ENCODE measurements around the gene COQ5.
"Not testable (repeated sequence)": the region's sequence is repeated elsewhere in the genome, so short reads cannot be mapped to it uniquely, and the experiment has no call there.

COQ5 gene

DNA sequence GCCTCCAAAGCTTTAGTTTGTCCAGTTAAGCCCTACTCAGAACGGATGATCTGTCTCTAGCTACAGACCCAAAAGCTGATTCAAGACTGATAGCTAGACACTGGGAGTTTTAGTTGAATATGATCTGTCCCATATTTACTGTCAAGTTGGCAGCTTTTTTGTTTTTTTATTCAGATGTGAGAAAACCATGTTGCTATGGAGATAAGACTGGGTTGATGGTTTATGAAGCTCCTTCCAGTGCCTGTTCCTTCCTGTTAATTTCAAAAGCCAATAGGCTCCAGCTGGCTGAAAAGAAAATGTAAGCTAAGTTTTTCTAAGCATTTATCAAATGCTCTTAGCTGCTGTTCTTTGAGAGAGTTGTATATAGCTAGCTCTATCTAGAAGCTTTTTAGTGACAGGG, 28.4 kb downstream of the COQ5 start:
- Mint-ChIP-seq H3K9me3 (no peaks in the 10 kb centered on the region), H3K36me3 (peaks cover 18% of the 10 kb centered on the region), H3K27ac (no peak overlapping the region), H3K4me1 (peaks cover 15% of the 10 kb centered on the region), H3K27me3 (no peaks in the 10 kb centered on the region), H3K4me3 (no peak overlapping the region)
- DNase-seq (ENCODE audit: low spot score in 2 of 2) (no peak), ATAC-seq (ENCODE audit: low read depth) (no peak)

DNA sequence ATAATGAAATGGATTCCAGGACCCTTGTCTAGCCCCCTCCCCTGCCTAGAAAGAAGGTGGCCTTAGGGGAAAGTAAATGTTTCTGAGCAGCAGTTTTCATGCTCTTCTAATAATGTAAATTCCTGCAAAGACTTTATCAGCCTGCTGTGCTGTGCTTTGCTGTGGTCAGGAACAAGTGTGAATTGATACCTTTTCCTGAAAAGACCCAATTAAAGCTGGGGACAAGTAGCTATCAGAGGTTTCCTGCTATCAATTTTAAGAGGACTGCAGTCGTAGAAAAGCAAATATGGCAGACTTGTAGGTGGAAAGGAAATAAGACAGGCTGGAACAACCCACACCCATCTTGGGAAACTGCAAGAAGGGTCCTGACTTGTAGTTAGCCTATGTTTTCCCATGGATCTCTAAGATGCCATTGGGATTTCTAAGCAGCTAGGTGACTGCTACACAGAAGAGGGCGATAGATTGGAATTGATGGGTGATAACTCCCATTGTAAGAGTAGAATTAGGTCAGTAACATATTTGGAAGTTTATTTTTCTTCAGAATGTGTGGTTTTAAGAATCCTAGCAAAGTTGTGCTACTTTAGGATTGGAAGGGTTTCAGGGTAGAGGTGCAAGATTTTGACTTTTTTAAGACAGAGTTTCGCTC, 30.0 kb downstream of the COQ5 start:
- Mint-ChIP-seq H3K27me3 (no peaks in the 10 kb centered on the region), H3K4me1 (peaks cover 21% of the 10 kb centered on the region), H3K36me3 (peaks cover 15% of the 10 kb centered on the region), H3K9me3 (no peaks in the 10 kb centered on the region), H3K4me3 (no peak overlapping the region), H3K27ac (no peak overlapping the region)
- ATAC-seq (ENCODE audit: low read depth), result no peak
- DNase-seq (ENCODE audit: low spot score in 2 of 2), result no peak

DNA sequence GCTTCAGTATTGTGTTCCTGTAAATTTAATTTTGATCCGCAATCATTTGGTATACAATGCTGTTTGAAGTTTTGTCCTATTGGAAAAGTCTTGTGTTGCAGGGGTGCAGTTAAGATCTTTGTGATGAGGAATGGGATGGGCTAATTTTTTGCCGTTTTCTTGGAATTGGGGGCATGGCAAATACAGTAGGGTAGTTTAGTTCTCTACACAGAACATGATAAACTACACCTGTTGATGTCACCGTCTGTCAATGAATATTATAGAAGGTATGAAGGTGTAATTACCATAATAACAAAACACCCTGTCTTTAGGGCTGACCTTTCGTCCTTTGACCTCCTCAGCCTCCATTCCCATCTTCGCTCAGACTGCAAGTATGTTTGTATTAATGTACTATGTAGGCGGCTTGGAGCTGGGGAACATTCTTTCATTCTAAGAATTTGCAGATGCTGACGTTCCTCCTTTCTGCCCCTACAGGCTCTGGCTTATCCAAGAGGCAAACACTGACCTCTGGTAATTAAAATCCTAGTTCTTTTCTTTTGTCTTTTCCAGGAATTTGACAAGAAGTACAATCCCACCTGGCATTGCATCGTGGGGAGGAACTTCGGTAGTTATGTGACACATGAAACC, 31.3 kb downstream of the COQ5 start:
- no peak for ATAC-seq (ENCODE audit: low read depth)
- Mint-ChIP-seq H3K4me3 (peak overlapping the region; percentile 93), H3K27ac (peak overlapping the region; percentile 88), H3K36me3 (peaks cover 6% of the 10 kb centered on the region), H3K4me1 (peaks cover 21% of the 10 kb centered on the region), H3K9me3 (no peaks in the 10 kb centered on the region), H3K27me3 (no peaks in the 10 kb centered on the region)
- no peak for DNase-seq (ENCODE audit: low spot score in 2 of 2)

DNA sequence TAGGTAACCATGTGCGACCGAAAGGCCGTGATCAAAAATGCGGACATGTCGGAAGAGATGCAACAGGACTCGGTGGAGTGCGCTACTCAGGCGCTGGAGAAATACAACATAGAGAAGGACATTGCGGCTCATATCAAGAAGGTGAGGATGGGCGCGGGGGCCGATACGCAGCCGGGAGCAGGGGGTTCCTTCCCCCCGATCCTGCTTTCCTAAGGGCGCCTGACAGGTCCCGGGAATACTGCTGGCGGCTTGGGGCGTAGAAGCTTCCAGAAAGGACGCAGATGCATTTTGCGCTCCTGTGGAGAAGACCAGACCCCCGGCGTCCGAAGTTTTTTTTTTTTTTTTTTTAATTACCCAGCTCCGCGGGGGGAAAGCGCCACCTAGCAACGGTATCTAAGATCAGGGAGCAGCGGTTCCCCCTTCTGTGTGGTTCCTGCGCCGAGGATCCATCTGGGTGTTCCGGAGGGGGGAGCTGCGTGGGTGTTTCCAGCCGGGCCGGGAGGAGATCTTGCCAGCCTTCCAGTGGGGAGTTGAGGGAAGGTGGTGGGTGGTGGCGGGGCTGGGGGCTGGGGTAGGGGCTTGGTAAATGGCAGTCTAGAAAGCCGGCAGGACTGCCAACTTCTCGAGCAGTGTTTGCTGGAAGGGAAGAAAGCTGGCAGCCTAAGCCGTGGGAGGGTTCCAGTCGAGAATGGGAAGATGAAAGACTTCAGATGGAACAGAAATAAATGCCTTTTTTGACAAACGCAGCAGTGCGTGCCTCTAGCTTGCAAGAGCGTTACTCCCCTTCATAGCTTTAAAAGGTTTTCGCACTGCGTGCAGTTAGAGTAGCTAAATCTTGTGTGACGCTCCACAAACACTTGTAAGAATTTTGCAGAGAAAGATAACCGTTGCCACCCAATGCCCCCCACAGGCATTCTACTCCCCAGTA, 32.3 kb downstream of the COQ5 start:
- H3K9me3 Mint-ChIP-seq, result no peaks in the 10 kb centered on the region
- peak overlapping the region; percentile 93 for H3K4me3 Mint-ChIP-seq
- peaks cover 21% of the 10 kb centered on the region for H3K4me1 Mint-ChIP-seq
- H3K36me3 Mint-ChIP-seq, result peaks cover 4% of the 10 kb centered on the region
- ATAC-seq (ENCODE audit: low read depth) (peak; percentile 26), DNase-seq (ENCODE audit: low spot score in 2 of 2) (peak in 1 of 2 donors; percentile 44)
- H3K27me3 Mint-ChIP-seq, result no peaks in the 10 kb centered on the region
- H3K27ac Mint-ChIP-seq, result peak overlapping the region; percentile 88

DNA sequence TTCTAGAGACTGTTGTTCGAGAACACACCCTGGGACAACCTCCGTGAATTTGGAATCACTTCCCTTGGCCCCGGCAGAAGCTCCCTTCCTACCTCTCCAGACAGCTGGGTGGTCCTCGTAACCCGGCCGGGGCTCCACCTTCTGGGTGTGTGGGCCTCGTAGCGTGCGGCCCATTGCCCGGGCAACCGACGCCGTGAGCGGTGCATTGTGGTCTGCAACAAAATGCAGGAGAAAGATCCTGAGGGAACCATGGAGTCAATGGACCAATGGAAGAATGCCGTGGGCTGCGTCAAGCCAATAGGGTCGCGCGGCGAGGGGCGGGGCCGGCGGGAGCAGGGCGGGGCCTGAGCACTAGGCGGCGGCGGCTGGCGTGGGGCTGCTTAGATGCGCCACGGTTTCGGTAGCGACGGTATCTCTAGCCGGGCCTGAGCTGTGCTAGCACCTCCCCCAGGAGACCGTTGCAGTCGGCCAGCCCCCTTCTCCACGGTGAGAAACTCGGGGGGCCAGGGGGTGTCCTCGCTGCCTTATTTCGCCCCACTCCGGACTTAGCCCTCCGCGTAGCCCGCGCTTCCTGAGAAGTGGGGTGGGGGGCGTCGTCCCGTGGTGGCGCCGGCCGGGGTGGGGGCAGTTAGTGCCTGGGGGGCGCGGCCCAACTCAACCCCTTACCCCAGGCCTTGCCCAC, 33.1 kb downstream of the COQ5 start, which contains the start of gene DYNLL1:
DYNLL1 (plus strand) TSS at position 383 of the 682 bp plus-strand sequence. CDS start 309 bp downstream, outside the sequence.
- Mint-ChIP-seq H3K27ac (peak within 1 kb of the TSS; percentile 88), H3K9me3 (no peaks in the 10 kb centered on the region), H3K4me3 (peak within 1 kb of the TSS; percentile 93), H3K36me3 (peaks cover 4% of the 10 kb centered on the region), H3K27me3 (no peaks in the 10 kb centered on the region), H3K4me1 (peaks cover 21% of the 10 kb centered on the region)
- peak; percentile 99 to 100 for DNase-seq (ENCODE audit: low spot score in 2 of 2)
- ATAC-seq (ENCODE audit: low read depth), result peak; percentile 91

DNA sequence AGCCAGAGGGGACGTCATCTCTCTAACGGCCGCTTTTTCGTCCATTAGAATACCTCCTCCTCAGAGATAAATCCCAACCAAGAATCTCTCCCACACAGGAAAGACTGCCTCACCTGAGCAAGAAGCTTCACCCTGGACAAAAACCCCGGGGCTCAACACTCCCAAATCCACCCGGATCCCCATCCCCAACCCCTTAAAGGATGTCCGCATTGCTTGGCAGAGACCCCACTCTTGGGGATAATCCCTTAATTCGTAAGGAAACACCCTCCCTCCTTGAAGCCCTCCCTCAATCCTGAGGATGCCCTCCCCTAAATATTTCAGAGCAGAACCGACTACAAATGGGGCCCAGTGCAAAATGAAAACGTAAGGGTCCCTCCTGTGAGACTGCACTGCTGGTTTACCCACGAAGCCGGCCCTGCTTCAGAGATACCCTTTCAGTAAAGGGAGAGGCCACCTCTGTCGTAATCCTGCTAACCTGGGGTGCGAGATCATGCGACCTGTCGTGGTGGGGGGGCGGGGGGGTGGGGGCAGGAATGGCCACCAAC, 33.7 kb downstream of the COQ5 start:
- ATAC-seq (ENCODE audit: low read depth), result peak; percentile 2
- peak in 1 of 2 donors; percentile 12 for DNase-seq (ENCODE audit: low spot score in 2 of 2)
- H3K9me3 Mint-ChIP-seq, result no peaks in the 10 kb centered on the region
- H3K36me3 Mint-ChIP-seq, result peaks cover 6% of the 10 kb centered on the region
- H3K4me1 Mint-ChIP-seq, result peaks cover 21% of the 10 kb centered on the region
- H3K27me3 Mint-ChIP-seq, result no peaks in the 10 kb centered on the region
- H3K27ac Mint-ChIP-seq, result peak overlapping the region; percentile 88
- peak overlapping the region; percentile 93 for H3K4me3 Mint-ChIP-seq

DNA sequence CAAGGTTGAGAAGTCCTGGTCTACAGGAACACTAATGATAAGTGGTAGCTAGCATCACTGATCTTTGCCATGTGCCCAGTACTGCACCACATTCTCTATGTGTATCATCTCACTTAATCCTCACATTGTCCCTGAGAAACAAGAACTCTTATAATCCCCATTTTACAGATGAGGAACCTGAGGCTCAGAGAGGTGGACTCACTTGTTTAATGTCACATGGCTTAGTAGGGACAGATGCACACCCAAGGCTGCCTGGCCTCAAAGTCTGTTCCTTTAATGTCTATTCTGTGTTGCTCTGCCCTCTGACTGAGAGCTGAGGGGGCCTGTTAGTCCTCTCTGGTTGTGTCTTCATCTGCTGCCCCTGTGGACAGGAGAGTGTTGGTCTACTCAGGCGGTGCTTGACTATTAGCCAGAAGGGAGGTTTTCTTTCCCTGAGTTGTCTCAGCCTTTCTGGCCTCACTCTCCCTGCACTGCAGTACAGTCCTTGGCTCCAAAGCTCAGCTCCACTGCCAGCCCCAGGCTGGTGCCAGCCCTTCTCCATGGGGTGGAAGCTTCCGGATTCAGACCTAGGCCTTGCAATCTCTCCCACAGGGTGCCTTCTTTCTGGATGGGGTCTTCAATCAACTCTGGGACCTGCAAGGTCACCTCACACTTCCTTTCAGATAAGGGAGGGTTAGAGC, 38.0 kb downstream of the COQ5 start:
- ATAC-seq (ENCODE audit: low read depth) (no peak), DNase-seq (ENCODE audit: low spot score in 2 of 2) (no peak)
- peaks cover 11% of the 10 kb centered on the region for H3K4me1 Mint-ChIP-seq
- H3K36me3 Mint-ChIP-seq, result peaks cover 1% of the 10 kb centered on the region
- H3K4me3 Mint-ChIP-seq, result no peak overlapping the region
- H3K27ac Mint-ChIP-seq, result no peak overlapping the region
- no peaks in the 10 kb centered on the region for H3K9me3 Mint-ChIP-seq
- H3K27me3 Mint-ChIP-seq, result no peaks in the 10 kb centered on the region

DNA sequence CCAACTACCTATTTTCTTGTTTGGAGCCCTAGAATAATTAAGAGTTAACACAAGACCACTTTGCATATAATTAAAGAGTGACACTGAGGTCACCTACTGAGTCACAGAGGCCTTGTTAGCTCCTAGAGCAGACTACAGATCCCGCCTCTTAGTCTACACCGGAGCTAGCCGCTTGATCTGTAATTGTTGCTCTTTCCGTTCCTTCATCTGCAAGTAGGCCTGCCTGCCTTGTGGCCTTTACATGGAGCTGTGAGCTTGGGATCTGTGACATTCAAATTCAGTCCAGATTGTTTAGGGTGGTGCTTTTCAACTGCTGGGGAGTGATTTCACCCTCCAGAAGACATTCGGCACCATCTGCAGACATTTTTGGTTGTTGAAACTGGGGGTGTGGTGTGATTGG, 38.6 kb downstream of the COQ5 start:
- no peaks in the 10 kb centered on the region for H3K9me3 Mint-ChIP-seq
- peaks cover 1% of the 10 kb centered on the region for H3K36me3 Mint-ChIP-seq
- no peak for ATAC-seq (ENCODE audit: low read depth)
- peaks cover 10% of the 10 kb centered on the region for H3K4me1 Mint-ChIP-seq
- no peak overlapping the region for H3K4me3 Mint-ChIP-seq
- DNase-seq (ENCODE audit: low spot score in 2 of 2), result no peak
- no peaks in the 10 kb centered on the region for H3K27me3 Mint-ChIP-seq
- H3K27ac Mint-ChIP-seq, result no peak overlapping the region

DNA sequence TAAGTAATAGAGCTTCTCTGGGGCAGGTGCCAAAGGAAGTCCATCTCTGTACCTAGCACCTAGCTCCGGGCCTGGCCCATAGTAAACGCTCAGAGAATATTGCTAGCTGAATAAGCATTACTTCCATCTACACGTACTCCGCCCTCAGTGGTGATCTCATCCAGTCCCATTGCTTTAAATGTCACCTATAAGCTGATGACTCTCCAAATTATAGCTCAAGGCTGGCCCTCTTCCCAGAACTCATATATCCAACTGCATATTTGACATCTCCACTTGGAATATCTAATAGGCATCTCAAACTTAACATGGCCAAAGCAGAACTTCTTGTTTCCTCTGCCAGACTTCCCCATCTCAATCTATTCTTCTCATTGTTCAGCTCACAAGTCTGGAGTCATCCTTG, 39.9 kb downstream of the COQ5 start:
- no peak overlapping the region for H3K4me3 Mint-ChIP-seq
- H3K9me3 Mint-ChIP-seq, result no peaks in the 10 kb centered on the region
- peaks cover 1% of the 10 kb centered on the region for H3K36me3 Mint-ChIP-seq
- ATAC-seq (ENCODE audit: low read depth) (no peak), DNase-seq (ENCODE audit: low spot score in 2 of 2) (no peak)
- H3K27ac Mint-ChIP-seq, result no peak overlapping the region
- H3K27me3 Mint-ChIP-seq, result no peaks in the 10 kb centered on the region
- H3K4me1 Mint-ChIP-seq, result peaks cover 6% of the 10 kb centered on the region

DNA sequence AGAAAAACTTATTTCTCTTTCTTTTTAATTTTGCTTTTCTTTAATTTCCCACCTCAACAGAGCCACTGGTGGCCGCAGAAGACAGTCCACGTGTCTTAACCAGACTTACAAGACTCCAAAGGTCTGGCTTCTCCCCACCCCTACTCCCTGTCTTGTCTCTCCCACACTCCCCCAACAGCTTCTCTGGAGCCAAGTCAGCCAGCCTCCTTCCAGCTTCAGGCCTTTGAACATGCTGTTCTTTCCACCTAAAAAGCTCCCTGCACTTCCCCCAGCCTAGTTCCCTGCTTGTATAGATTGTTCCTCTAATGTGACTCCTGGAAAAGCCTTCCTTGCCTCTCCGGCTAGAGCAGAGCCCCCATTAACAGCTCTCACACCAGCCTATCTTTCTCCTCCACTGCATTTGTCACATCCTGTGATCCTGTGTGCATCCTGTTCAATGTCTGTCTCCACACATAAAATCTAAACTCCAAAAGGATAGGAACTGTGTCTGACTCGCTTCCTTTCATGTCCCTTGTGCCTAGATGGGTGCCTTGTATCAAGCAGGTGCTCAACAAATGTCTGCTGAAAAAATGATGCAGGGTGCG, 40.8 kb downstream of the COQ5 start:
- DNase-seq (ENCODE audit: low spot score in 2 of 2) (no peak), ATAC-seq (ENCODE audit: low read depth) (no peak)
- Mint-ChIP-seq H3K4me3 (no peak overlapping the region), H3K27ac (no peak overlapping the region), H3K4me1 (peaks cover 8% of the 10 kb centered on the region), H3K27me3 (no peaks in the 10 kb centered on the region), H3K9me3 (no peaks in the 10 kb centered on the region), H3K36me3 (peaks cover 1% of the 10 kb centered on the region)

DNA sequence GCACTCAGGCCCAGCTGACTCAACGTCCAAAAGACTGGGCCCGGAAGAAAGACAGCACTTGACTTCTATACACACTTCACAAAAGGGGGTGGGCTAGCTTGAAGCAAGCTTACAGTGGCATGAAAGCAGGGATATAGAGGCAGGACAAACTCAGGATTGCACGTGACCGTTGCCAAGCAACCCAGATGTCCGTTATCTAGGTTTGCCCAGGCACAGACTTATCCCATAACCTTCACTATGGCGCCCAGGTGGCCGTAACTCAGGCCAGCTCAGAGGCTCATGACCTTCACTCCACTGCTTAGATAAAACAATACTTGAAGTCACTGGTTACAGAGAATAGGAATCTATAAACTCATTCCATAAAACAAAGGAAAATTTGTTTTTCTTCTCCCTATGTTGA, 41.4 kb downstream of the COQ5 start:
- not testable (repeated sequence) for H3K4me1 Mint-ChIP-seq; H3K9me3 Mint-ChIP-seq; DNase-seq (ENCODE audit: low spot score in 2 of 2); H3K36me3 Mint-ChIP-seq; H3K27me3 Mint-ChIP-seq; ATAC-seq (ENCODE audit: low read depth); H3K27ac Mint-ChIP-seq; H3K4me3 Mint-ChIP-seq

DNA sequence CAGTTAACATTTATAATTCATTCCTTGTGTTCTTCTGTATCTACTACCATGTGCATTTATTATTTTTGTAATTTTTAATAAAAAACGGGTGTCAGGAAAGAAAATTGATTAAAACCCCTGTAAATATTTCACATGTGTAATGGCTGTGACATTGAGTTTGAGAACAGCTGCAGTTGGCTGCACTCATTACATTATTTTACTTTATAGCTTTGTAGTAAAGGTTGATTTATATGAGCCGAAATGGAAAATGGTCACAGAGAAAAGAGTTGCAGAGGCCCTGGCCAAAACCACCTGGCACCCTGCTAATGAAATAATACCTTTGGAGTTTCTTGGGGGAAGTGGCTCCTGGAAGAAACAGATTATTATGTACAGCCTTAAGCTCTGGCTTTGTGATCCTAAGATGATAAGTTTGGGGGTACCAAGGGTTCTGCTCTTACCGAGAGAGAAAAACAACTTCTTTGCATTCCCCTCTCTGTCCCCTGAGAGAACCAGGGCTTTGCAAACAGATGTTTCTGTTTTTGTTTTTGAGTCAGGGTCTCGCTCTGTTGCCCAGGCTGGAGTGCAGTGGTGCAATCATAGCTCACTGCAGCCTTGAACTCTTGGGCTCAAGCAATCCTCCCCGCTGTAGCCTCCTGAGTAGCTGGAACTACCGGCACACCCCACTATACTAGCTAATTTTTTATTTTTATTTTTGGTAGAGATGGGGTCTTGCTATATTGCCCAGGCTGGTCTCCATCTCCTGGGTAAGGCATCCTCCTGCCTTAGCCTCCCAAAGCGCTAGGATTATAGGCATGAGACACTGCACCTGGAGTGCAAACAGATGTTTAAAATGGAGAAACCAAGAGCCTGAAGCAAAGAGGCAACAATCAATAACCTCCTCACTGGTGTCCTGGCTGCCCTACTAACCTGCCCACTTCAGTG, 42.7 kb downstream of the COQ5 start:
- H3K27ac Mint-ChIP-seq, result no peak overlapping the region
- no peak for ATAC-seq (ENCODE audit: low read depth)
- no peak for DNase-seq (ENCODE audit: low spot score in 2 of 2)
- H3K27me3 Mint-ChIP-seq, result no peaks in the 10 kb centered on the region
- H3K4me1 Mint-ChIP-seq, result peaks cover 8% of the 10 kb centered on the region
- no peak overlapping the region for H3K4me3 Mint-ChIP-seq
- H3K36me3 Mint-ChIP-seq, result peaks cover 1% of the 10 kb centered on the region
- H3K9me3 Mint-ChIP-seq, result no peaks in the 10 kb centered on the region

Measured in memory B cell (primary cell).